GM23338 (cell line): ENCODE data around the gene PDE4D.

Experiments
- CREB1 ChIP-seq: fragments of 250-450 bp; sonication (Bioruptor Pico); IDR thresholded peaks from 2 replicates; pipeline ENCODE4 v1.5.0; 2020; ENCODE audit warnings: low read depth, mild to moderate bottlenecking, moderate library complexity
- CTCF ChIP-seq, 2 experiments: fragments of 200-600 bp in 1 of 2; sonication (generic) in 1 of 2; conservative IDR thresholded peaks; 2 replicates each; pipeline versions ENCODE4 v1.5.1 to v1.6.1; 2016 to 2017; ENCODE audit warnings: antibody characterized with exemption in 2 of 2, low read depth in 2 of 2, mild to moderate bottlenecking in 2 of 2, moderate library complexity in 1 of 2
- ETS1 ChIP-seq: IDR thresholded peaks from 2 replicates; pipeline ENCODE4 v1.6.1; 2016; ENCODE audit warnings: antibody characterized with exemption
- EZH2 ChIP-seq: fragments of 200-600 bp; sonication (generic); IDR thresholded peaks from one replicate; pipeline ENCODE4 v1.8.0; 2017; ENCODE audit warnings: antibody characterized with exemption, mild to moderate bottlenecking, low read depth; ENCODE audit not compliant: unreplicated experiment
- EZH2phosphoT487 ChIP-seq: fragments of 200-600 bp; sonication (generic); IDR thresholded peaks from one replicate; pipeline ENCODE4 v1.8.1; 2018; ENCODE audit warnings: antibody characterized with exemption; ENCODE audit not compliant: unreplicated experiment
- JUNB ChIP-seq: IDR thresholded peaks from one replicate; pipeline ENCODE4 v1.6.1; 2016; ENCODE audit warnings: antibody characterized with exemption; ENCODE audit not compliant: unreplicated experiment
- POLR2AphosphoS5 ChIP-seq: IDR thresholded peaks from 2 replicates; pipeline ENCODE4 v1.6.1; 2016; ENCODE audit warnings: antibody characterized with exemption, low read depth
- REST ChIP-seq: IDR thresholded peaks from one replicate; pipeline ENCODE4 v1.6.1; 2018; ENCODE audit warnings: antibody characterized with exemption; ENCODE audit not compliant: unreplicated experiment
- STAT1 ChIP-seq: IDR thresholded peaks from one replicate; pipeline ENCODE4 v1.6.1; 2016; ENCODE audit warnings: antibody characterized with exemption; ENCODE audit not compliant: unreplicated experiment
- ZNF114 ChIP-seq: fragments of 250-450 bp; sonication (Bioruptor Pico); IDR thresholded peaks from 2 replicates; pipeline ENCODE4 v1.5.0; 2020; ENCODE audit warnings: mild to moderate bottlenecking, moderate library complexity

- TF ChIP-seq CTCF (conservative IDR thresholded peaks at IDR 0.05; ENCODE audit: low read depth in 2 of 2) (no peak), POLR2AphosphoS5 (no peak), EZH2 (no peak), CREB1 (CRISPR knock-in tag) (no peak), ZNF114 (CRISPR knock-in tag) (no peak), REST (no peak), EZH2phosphoT487 (no peak), ETS1 (no peak), JUNB (no peak), STAT1 (no peak)
Measured at GRCh38 chr5:59807806-59808205, 85.7 kb downstream of the PDE4D start.
